HG03039 (cell line): ENCODE data around the gene PDE11A.

Experiments
- ATAC-seq: cut with Tn5 transposase; IDR thresholded peaks from one replicate; pipeline ENCODE4 v1.9.1; 2021; ENCODE audit warnings: mild to moderate bottlenecking, moderate library complexity; ENCODE audit not compliant: unreplicated experiment

The PDE11A gene

DNA sequence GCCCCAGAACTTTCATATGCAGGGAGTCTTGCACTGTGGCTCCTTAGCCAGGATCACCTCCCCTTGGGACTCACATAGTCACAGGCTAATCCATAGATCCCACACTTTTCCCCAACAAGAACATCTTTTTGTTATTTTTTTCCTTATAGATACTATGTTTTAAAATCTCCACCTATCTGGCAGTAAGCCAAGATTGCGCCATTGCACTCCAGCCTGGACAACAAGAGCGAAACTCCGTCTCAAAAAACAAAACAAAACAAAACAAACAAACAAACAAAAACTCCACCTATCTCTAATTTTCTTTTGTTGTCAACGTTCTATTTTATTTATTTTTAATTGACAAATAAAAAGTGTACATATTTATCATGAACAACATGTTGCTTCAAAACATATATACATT, 141.7 kb downstream of the PDE11A start:
- ATAC-seq, result no peak

DNA sequence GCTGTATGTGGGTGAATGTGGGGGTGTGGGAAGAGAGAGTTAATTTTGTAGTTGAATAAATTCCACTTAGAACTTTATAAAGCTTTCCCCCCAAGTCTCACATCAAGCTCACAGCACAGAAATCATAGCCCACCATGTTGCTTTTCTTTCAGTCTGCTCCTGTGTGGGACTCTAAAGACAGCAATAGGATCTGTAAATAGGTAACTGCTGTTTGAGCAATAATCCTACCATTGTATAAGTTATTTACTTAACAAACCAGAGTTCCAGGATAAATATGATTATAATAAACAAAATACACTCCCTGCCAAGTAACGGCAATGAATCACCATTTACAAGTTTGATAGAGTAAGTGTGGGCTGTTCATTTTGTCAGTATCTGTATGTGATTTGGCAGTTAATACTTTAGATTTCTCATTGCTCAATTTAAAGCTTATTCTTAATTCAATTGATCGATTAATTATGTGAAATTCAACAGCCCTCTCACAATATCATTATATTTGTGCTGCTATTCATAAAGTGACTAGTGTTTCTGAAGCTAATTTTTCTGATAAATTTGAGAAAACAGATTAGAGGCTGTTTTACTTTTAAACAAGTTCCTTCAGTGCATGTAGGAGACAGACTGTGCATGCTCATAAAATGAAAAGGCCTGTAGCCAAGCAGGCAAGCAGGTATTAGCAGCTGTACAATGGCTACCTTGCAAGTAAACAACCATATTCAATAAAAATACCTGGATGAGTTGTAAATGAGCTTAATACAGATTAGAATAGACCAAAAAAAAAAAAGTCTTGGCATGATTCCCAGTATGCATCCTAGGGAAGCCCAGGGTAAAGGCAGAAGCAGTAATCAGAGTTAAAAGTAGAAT, 142.7 kb downstream of the PDE11A start:
- no peak for ATAC-seq

DNA sequence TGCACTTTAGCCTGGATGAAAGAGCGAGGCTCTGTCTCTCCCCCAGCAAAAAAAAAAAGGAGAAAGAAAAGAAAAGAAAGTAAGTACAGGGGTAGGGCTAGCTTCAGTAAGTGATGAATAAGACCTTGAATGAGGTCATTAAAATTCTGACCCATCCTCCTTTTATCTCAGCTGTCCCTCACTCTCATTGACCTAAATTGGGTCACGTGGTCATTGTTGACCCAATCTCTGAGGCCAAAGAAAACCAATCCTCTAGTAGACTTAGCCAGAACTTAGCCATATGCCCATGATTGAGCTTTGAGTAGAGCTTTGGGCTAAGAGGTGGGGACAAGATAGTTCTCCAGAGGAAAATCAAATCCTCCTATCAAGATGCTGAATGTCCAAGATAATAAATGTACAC, 149.3 kb downstream of the PDE11A start:
- ATAC-seq, result no peak

DNA sequence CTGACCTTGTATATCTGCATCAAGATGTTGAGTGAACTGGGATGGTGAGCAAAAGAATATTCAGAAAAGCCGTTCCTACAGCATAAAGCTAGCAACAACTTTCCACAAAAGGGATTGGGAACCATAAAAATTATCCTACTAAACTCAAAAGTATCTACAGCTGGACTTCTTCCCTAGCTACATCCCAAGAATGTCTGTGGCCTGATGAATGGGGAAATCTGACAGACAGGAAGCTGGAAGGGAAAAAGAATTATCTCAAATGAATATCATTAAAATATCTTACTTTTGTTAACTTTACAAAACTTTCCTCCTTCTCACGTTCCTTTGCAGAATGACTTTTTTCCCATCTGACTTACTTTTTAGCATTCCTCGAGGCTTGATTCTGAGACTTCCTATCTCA, 150.9 kb downstream of the PDE11A start:
- ATAC-seq, result no peak

DNA sequence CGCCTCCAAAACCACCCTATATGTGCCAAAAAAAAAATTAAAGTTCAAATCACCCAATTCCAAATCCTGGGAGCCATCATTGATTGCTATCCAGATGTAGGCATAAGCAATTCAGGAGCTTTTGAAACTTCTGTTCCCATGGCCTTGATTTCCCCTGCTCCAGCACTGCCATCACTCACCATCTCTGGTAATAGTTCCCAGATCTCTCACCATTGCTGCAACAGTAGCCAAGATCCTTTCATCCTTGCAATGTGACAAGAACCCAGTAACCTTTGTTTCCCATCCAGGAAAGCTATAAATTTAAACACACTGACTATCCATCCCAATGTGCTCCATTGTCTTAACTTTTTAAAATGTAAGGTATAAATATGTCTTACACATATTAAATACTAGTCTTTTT, 155.4 kb downstream of the PDE11A start:
- no peak for ATAC-seq

DNA sequence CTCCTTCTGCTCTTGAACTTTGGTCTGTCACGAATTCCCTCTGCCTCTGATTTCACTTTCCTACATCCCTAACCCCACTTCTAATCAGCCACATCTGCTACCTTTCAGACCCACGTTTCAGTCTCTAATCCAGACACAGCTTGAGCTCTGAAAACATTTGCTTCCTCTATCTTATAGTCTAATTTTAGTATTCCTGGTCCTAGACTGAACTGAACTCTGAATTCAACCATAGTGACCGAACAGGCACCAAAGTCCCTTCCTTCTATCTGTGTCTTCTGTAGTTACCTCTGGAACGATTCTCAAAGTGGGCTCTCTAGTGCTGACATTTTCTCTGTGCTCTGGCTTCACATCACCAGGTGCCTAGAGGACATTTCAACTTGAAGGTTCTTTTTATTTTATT, 156.2 kb downstream of the PDE11A start:
- ATAC-seq, result no peak

DNA sequence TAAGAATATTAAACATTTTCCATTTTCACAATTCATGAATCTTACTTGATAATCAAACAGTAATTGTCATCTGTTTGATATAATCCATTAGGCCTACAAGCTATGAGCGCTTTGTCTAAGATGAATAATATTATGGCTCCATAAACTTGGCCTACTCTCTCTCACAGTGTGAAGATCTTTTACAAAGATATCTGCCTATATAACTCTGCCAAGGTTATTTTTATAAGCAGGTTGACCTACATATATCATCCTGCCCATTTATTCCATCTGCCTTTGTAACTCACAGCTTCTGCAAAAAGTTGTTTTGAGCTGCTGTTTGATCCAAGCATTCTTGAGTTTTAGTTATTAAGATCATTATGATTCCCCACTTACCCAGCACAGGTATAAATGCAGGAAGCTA, 158.3 kb downstream of the PDE11A start:
- no peak for ATAC-seq

DNA sequence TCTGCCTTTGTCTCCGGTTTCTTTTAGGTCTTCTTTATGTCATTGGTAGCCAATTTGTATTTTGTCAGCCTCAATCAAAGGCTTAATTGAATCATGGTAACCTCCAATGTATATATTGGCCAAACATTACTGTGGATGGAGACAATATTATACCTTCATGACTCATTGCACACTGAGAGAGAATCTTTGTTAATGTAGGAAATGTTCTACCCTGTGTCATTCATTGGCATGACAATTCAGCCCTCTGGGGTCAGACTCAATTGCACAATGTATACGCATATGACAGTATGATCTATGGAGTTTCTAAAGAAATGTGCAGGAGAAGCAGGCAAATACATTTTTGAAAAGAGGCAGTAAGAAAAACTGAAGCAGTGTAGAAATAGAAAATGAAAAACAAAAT, 162.6 kb downstream of the PDE11A start:
- ATAC-seq, result no peak

DNA sequence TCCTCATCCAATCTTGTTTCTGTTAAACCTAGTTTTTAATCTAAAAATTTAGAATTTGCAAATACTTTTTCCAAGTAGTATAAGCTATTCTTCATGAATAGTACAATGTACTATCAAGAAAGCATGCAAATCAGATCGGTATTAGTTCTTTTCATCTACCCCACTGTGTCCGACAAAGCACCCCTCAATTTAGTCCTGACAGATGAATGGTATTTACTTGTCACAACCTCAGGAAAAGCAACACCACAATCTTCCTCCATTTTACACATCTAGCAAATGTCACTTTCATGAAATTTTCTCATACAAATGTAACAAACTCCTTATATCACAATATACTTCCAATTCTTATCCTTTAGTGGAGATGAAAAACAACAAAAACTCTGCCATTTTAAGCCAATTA, 163.8 kb downstream of the PDE11A start:
- no peak for ATAC-seq

DNA sequence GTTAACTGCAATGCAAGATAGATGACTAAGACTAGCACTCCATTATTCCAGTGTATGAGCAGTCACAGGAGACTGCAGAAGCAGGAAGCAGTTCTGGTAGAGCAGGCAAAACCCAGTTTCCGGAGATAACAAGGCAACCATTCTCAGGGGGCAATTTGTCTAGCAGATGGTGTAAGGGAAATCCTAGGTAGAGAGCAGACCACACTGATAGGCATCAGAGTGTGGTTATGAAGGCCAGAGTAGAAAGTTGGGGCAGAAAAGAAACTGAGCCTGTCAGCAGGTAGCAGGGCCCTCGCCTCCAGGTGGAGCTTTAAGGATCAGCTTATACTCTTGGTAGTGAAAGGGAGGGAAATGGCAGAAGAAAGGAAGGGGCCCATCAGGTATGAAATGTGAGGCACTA, 164.4 kb downstream of the PDE11A start:
- ATAC-seq, result no peak

DNA sequence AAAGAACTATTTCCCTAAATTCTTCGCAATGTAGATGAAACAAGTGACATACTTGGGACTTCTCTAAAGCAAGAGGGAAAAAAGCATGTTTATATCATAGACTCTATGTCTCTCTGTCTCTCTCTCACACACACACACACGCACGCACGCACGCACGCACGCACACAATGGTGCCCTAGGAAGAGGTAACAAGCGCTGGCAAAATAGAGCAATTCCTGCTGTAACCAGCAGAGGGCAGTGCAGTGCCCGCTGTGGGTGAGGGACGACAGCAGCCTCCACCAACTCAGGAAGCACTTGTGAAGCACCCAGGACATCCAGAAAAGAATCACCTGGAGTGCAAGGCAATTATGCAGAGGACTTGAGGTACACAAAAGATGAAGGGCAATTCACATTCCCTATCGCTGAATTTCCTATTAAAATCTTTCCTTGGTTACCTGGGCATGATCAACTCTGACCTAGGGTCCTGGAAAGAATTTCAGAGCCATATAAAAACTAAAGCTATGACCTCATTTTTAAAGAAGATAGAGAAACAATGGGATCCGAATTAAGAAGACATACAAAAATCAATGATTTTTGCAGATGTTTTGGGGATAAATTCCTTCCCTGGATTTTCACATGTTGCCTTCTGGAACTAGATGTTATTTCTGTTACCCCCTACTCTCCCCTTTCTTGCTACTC, 166.4 kb downstream of the PDE11A start:
- peak; percentile 85 for ATAC-seq

DNA sequence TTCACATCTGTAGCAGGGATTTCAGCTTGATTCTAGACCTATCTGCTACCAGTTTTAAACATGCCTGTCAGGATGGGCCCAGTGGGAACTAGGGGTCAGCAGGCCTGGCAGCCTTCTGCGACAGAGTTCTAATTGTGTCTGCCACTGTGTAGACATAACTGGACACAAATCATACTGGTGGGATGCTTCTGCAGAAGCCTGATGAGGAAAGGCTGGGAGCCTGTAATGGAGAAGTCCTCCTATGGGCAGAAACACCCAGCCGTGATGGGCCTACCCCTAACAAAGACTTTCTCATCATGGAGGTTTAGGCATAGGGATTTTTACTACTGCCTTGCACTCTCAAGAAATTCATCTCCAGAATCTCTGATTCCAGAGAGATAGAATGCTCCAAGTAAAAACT, 166.9 kb downstream of the PDE11A start:
- no peak for ATAC-seq

DNA sequence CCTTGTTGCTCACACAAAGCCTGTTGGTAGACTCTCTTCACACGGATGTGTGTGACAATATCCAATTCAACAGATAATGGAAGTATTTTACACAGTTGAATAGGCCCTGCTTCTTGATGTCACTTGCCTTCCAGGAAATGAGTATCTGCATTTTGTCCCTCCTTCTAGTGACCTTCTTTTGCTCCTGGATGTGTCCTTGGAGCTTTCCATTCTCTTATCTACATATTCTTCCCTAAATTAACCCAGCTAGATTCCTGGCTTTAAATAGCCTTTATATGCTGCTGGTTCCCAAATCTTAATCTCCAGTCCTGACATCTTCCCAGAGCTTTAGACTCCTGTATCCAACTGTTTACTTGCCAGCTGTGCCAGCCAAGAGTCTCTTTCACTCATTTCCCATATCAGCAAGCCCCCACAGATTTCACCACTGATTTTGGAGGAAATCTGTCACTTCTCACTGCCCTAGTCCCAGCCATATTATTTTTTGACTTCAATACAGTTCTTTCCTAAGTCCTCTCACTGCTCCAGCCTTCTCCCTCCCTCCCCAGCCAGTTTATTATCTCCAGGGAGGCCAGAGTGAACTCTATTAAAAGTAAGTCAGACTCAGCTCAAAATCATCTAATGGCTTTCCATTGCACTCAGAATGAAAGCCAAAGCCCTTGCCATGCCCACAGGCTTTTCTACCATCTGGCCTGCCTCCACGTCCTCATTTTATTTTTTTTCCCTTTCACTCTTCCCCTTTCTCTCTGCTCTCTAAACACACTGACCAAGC, 170.0 kb downstream of the PDE11A start:
- ATAC-seq, result no peak

DNA sequence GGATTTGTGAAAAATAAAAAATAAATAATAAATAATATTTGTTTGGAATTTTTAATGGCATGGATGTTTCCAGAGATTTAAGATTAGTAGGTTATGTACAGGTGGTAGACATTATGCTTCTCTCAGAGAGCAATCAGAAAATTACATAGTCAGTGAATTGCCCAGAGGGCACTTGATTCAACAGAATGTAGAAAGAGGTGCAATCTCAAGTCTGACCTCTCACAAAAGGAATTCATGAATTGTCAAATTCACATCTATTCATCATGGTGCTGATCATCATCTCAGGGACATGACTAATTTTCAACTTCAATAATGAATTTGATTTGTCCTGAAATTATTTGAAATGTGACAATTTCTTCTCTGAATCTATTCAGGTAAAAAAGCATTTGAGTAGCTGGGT, 172.5 kb downstream of the PDE11A start:
- no peak for ATAC-seq

DNA sequence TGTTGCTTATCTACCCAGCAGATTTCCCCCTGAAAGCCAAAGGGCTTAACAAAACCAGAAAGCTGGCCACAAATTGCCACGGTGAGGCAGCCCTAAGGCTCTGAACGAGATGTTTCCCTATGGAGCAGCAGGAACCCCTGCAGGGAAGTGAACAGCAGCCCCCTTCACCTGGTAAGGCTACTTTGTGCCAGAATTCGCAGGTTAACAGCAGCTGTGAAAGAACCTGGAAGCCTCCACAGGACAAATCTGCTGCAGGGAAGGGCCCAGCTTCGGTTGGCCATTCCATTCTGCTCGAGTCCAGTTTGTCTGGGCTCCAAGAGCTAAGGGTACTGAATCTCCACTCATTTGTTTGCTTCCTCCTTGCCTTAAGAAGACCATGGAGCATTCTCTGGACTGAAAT, 175.3 kb downstream of the PDE11A start:
- ATAC-seq, result no peak

DNA sequence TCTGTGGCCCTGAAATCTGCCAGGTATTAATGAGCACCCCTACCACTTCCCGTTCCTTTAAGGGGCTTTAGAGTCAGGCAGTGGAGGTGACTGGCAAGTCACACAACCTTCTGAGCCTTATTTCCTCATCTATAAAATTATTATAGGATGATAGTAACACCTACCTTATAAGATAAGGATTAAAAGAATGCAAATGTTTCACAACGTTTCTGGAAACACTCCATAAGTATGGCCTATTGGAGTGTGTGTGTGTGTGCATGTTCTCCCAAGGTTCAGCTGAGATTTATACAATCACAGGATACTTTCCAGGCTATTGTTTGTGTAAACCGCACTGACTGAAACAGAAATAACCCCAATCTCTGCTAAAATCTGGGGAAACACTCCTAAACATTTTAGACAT, 176.0 kb downstream of the PDE11A start:
- ATAC-seq, result no peak

DNA sequence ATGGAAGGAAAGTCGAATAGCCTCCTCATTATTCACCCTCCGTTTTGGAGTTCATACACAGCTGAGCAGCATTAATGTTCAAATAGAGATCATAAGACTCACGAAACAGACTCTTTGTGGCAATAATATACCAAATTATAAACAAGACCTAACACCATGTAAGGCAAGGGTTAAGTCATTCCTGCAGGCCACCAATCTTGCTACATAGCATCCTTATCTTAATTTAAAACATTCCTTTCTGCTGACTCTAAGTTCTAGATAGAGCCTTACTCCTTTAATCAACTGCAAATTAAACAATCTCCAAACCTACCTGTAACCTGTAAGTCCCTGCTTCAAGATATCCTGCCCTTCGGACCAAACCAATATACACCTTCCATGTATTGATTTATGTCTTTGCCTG, 178.0 kb downstream of the PDE11A start:
- no peak for ATAC-seq

DNA sequence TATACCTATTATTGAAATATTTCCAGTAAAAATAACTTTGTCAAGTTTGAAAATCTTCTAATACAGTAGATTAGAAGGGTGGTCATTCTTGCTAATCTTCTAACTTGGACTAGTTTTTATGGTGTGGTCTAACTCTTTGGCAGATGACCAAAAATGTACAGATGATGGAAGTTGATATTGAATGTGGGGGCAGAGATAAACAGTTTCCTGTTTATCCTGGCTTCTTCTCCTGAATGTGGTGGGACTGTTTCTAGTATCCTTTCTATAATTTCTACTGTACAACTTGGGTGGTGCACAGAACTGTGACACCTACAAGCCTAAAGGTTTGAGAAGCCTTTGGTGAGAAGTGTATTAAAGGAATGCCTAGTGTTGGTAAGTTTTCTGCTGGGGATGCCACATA, 178.7 kb downstream of the PDE11A start:
- no peak for ATAC-seq

DNA sequence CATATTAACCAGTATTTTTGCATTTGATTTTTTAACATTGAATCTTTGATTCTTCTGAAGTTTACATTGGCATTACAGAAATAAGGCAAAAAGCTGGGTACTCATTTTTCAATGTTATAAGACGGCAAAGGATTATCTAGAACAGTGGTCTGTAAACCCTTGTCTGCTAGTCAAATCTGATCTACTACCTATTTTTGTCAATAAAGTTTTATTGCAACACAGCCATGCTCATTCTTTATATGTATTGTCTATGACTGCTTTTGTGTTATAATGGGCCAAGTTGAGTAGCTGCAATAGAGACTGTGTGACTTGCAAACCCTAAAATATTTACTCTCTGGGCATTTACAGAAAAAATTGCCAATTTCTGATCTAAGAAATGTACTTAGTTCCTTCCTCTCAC, 181.0 kb downstream of the PDE11A start:
- ATAC-seq, result no peak

DNA sequence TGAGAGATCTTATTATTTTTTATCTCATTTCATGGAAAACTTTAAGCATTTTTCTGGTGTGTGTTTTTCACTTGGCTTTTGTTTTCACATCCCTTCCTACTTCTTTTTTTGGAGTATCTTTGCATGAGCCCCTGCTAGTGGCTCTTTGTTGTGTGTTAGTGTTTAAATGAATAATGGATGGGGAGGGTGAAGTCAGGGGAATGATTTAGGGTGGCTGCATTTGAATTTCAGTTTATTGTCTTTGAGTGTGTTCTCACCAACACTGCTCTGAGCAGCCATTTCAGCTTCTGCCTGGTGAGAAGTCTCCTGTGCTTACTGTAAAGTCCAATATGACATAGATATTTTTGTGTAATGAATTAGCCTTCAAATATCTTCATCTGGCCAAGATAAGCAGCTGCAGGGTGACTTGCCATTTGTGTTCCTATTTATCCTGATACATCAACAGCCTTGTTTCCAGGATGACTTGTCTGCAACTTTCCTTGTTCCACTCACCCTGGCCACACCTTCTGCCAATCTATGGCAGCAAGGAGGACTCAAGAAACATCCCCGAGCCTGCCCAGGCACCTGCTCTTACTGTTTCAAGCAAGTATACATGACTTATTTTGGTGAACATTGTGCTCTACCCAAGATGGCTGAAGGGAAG, 182.6 kb downstream of the PDE11A start:
- no peak for ATAC-seq

DNA sequence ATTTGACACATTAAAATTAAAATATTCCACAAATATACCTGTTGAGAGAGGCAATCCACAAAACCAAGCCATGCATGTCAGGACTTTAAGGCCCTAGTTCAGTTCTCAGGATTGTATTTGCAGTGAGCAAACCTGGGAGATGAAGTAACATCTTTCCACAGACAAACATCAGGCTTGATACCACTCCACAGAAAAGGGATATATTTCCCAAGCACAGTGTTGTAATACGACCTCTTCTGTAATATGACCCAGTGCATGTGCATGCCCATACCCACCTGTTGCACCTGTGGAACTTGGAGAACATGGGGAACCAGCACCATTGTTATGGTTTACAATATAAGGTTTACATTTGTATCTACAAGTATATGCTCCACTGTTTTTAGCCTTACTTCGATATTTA, 184.0 kb downstream of the PDE11A start:
- ATAC-seq, result no peak
